Astrocyte of the cerebellum (primary cell): ENCODE data around the gene PRDM12.

Source experiments
- DNase-seq: peaks from one replicate; pipeline ENCODE4 v3.0.0-alpha.2; 2011; ENCODE audit warnings: low read depth
- H3K4me3 ChIP-seq: 2 replicates; pipeline ENCODE4 v1.5.1; 2011; ENCODE audit warnings: mild to moderate bottlenecking, low read depth, low read length, moderate library complexity
- CTCF ChIP-seq: IDR thresholded peaks from 2 replicates; pipeline ENCODE4 v1.5.1; 2012; ENCODE audit warnings: low read length, low read depth, moderate library complexity, mild to moderate bottlenecking; ENCODE audit errors: missing control alignments
- in situ Hi-C: cut with HindIII; loops from 2 replicates; pipeline ENCODE4 v1.10.0; 2017; ENCODE audit warnings: low sequenced_read_pairs

The PRDM12 gene

GRCh38 chr9:130635721-130636647 lies 28.4 kb upstream of the PRDM12 start:
- DNase-seq: no peak
- no peak overlapping the region for H3K4me3 ChIP-seq
- TF ChIP-seq CTCF: no peak
- in situ Hi-C loops: no loop called here

GRCh38 chr9:130636648-130637020 lies 27.8 kb upstream of the PRDM12 start:
- no peak for TF ChIP-seq CTCF
- no peak overlapping the region for H3K4me3 ChIP-seq
- in situ Hi-C loops: no loop called here
- DNase-seq: no peak

GRCh38 chr9:130638284-130639123 lies 25.9 kb upstream of the PRDM12 start:
- in situ Hi-C loops: no loop called here
- H3K4me3 ChIP-seq: no peak overlapping the region
- TF ChIP-seq CTCF: no peak
- no peak for DNase-seq

- H3K4me3 ChIP-seq: no peak overlapping the region
- TF ChIP-seq CTCF: no peak
- DNase-seq: no peak
- in situ Hi-C loops: no loop called here
Measured at GRCh38 chr9:130639124-130639765, 25.1 kb upstream of the PRDM12 start.

- in situ Hi-C loops: no loop called here
- H3K4me3 ChIP-seq: no peak overlapping the region
- no peak for TF ChIP-seq CTCF
- DNase-seq: no peak
Measured at GRCh38 chr9:130639866-130640555, 24.4 kb upstream of the PRDM12 start.

GRCh38 chr9:130640681-130641080 lies 23.7 kb upstream of the PRDM12 start:
- in situ Hi-C loops: no loop called here
- no peak overlapping the region for H3K4me3 ChIP-seq
- no peak for DNase-seq
- no peak for TF ChIP-seq CTCF
